Glutamatergic neuron (in vitro differentiated cells): ENCODE measurements around the gene MAGT1. TPM values are rescaled to one million over a fixed set of nuclear protein-coding genes. Genes with fewer than 3 reads are reported as not detected.

Experiments
- DNase-seq: peaks from one replicate; pipeline ENCODE4 v3.0.0; 2022
- H3K27ac Mint-ChIP-seq: one replicate; pipeline ENCODE4 v1.8.0; 2020; ENCODE audit warnings: mild to moderate bottlenecking, mixed read lengths, inconsistent platforms; ENCODE audit not compliant: unreplicated experiment
- H3K27me3 Mint-ChIP-seq: one replicate; pipeline ENCODE4 v1.8.0; 2020; ENCODE audit warnings: mild to moderate bottlenecking, moderate library complexity, mixed read lengths, inconsistent platforms; ENCODE audit not compliant: unreplicated experiment
- H3K36me3 Mint-ChIP-seq: one replicate; pipeline ENCODE4 v1.8.0; 2020; ENCODE audit warnings: mild to moderate bottlenecking, mixed read lengths, inconsistent platforms; ENCODE audit not compliant: unreplicated experiment
- H3K4me1 Mint-ChIP-seq: one replicate; pipeline ENCODE4 v1.8.0; 2020; ENCODE audit warnings: mild to moderate bottlenecking, low read depth, mixed read lengths, inconsistent platforms; ENCODE audit not compliant: unreplicated experiment
- H3K4me3 Mint-ChIP-seq: one replicate; pipeline ENCODE4 v1.8.0; 2020; ENCODE audit warnings: mild to moderate bottlenecking, mixed read lengths, inconsistent platforms; ENCODE audit not compliant: unreplicated experiment
- H3K9me3 Mint-ChIP-seq: one replicate; pipeline ENCODE4 v1.8.0; 2020; ENCODE audit warnings: mild to moderate bottlenecking, moderate library complexity, mixed read lengths, inconsistent platforms; ENCODE audit not compliant: unreplicated experiment
- CTCF ChIP-seq: fragments of 200-600 bp; sonication (generic); IDR thresholded peaks from one replicate; pipeline ENCODE4 v1.5.0; 2021; ENCODE audit not compliant: partially characterized antibody, unreplicated experiment
- total RNA-seq: library from RNA; stranded (reverse); fragmentation: NEBNext Ultra II Directional; extraction: Animal tissue kit (Norgen Biotek cat#: 25700); gene quantifications from one replicate; pipeline ENCODE4 v1.2.1, GENCODE V29; 2021; ENCODE audit not compliant: unreplicated experiment

Gene MAGT1
- total RNA-seq, 1 donor from 2014 or later = 8.6 TPM

DNA sequence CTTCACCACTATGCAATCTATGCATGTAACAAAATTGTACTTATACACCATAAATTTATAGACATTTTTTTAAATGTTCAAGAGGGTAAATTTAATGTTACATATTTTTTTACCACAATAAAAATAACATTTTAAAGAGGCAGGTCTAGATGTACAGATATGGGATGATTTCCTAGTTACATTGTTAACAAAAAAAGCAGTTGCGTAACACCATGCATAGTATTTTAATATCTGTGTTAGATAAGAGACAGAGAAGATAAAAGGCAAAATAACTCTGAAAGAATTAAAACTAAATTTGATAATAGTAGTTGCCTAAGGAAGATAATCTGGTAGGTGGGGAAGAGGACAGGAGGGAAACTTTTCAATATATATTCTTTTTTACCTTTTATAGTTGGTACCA is 100.1 kb downstream of the MAGT1 start:
- H3K36me3 Mint-ChIP-seq = no peaks in the 10 kb centered on the region
- no peaks in the 10 kb centered on the region for H3K4me1 Mint-ChIP-seq
- no peak for DNase-seq
- H3K4me3 Mint-ChIP-seq = no peak overlapping the region
- no peak overlapping the region for H3K27ac Mint-ChIP-seq
- no peaks in the 10 kb centered on the region for H3K27me3 Mint-ChIP-seq
- H3K9me3 Mint-ChIP-seq = no peaks in the 10 kb centered on the region
- no peak for TF ChIP-seq CTCF

- no peak overlapping the region for H3K4me3 Mint-ChIP-seq
- no peaks in the 10 kb centered on the region for H3K4me1 Mint-ChIP-seq
- H3K27ac Mint-ChIP-seq = no peak overlapping the region
- H3K36me3 Mint-ChIP-seq = no peaks in the 10 kb centered on the region
- H3K9me3 Mint-ChIP-seq = no peaks in the 10 kb centered on the region
- no peak for DNase-seq
- H3K27me3 Mint-ChIP-seq = no peaks in the 10 kb centered on the region
- no peak for TF ChIP-seq CTCF
Measured at GRCh38 chrX:77793946-77794345, 101.3 kb downstream of the MAGT1 start.

DNA sequence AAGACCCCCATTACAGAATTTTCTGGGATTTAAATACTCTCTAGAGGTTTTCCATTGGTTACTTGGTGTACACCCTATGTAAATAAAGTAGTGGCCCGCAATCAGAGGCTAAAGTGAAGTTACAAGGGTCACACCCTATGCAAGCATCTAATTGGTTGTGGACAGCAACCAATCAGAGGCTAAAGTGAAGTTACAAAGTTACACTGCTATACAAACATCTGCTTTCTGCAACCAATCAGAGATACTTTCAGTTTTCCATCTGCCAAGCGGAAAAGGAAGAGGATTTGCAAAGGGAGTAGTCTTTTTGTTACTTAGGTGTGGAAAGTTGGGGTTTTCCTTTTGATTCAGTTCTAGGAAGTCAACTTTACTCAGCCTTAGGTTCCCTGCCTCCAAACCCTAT is 107.2 kb downstream of the MAGT1 start:
- no peak for DNase-seq
- Mint-ChIP-seq H3K9me3 (peaks cover 2% of the 10 kb centered on the region), H3K27ac (no peak overlapping the region), H3K27me3 (peaks cover 5% of the 10 kb centered on the region), H3K36me3 (no peaks in the 10 kb centered on the region), H3K4me3 (no peak overlapping the region), H3K4me1 (peaks cover 2% of the 10 kb centered on the region)
- TF ChIP-seq CTCF = no peak

GRCh38 chrX:77786365-77786680 is 108.9 kb downstream of the MAGT1 start:
- H3K4me3 Mint-ChIP-seq = peak overlapping the region; percentile 99
- DNase-seq = no peak
- peaks cover 2% of the 10 kb centered on the region for H3K4me1 Mint-ChIP-seq
- peak overlapping the region; percentile 100 for H3K27ac Mint-ChIP-seq
- TF ChIP-seq CTCF = no peak
- peaks cover 2% of the 10 kb centered on the region for H3K9me3 Mint-ChIP-seq
- no peaks in the 10 kb centered on the region for H3K36me3 Mint-ChIP-seq
- peaks cover 5% of the 10 kb centered on the region for H3K27me3 Mint-ChIP-seq

- Mint-ChIP-seq H3K9me3 (peaks cover 2% of the 10 kb centered on the region), H3K4me3 (peak within 1 kb of the TSS; percentile 99), H3K36me3 (no peaks in the 10 kb centered on the region), H3K27ac (peak within 1 kb of the TSS; percentile 100), H3K27me3 (peaks cover 5% of the 10 kb centered on the region), H3K4me1 (peaks cover 2% of the 10 kb centered on the region)
- peak; percentile 70 for DNase-seq
- TF ChIP-seq CTCF = no peak
Measured at GRCh38 chrX:77785486-77786364, 109.5 kb downstream of the MAGT1 start, which contains the start of gene ATRX. Gene ATRX, minus strand, starts transcription at chrX:77786216. Its CDS starts 215 bp downstream, at chrX:77786001.
